Retinal pigment epithelial cell (primary cell): ENCODE measurements around the gene LAMB3.
A peak's percentile ranks its signal among the peaks of the same experiment; 100 is the strongest.

ENCODE experiments used
- DNase-seq: peaks from one replicate; pipeline ENCODE4 v3.0.0-alpha.2; 2010; ENCODE audit warnings: low read depth
- H3K4me3 ChIP-seq: 2 replicates; pipeline ENCODE4 v1.5.1; 2011; ENCODE audit warnings: mild to moderate bottlenecking, low read length, control low read depth, moderate library complexity
- TF ChIP-seq, protein P1 (sequence below): conservative IDR thresholded peaks from 2 replicates; pipeline ENCODE4 v1.5.1; 2011; ENCODE audit warnings: low read depth, low read length, control low read depth, inconsistent platforms

The LAMB3 gene

DNA sequence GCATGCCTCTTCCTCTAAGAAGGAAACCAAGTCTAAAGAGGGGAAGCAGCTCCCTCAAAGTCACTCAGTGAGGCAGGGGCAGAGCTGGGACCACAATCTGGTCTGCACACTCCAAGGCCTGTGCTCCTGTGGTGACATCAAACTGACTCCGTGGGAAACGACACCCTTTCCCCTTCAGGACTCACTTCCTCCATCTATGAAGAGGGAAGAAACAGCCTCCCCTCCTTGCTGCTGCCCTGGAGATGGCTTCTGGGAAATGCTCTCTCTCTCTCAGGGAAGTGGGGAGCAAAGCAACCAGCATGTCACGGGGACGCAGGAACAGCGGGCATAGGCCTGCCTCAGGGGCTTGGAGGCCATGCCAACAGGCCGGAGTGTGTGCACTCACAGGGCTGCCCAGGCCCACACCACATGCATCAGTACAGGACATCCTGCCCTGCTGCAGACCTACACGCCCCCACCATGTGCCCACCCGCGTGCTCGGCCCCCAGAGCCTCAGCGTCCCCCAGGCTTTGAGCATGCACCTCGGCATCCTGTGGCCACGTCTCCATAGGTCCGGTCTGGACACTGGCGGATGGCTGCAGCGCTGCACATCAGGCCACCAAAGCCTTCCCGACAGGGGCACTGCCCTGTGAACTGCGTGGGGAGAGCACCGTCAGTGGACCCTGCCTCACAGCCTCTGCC lies 25.7 kb downstream of the LAMB3 start:
- H3K4me3 ChIP-seq: no peak overlapping the region
- TF ChIP-seq, protein P1, sequence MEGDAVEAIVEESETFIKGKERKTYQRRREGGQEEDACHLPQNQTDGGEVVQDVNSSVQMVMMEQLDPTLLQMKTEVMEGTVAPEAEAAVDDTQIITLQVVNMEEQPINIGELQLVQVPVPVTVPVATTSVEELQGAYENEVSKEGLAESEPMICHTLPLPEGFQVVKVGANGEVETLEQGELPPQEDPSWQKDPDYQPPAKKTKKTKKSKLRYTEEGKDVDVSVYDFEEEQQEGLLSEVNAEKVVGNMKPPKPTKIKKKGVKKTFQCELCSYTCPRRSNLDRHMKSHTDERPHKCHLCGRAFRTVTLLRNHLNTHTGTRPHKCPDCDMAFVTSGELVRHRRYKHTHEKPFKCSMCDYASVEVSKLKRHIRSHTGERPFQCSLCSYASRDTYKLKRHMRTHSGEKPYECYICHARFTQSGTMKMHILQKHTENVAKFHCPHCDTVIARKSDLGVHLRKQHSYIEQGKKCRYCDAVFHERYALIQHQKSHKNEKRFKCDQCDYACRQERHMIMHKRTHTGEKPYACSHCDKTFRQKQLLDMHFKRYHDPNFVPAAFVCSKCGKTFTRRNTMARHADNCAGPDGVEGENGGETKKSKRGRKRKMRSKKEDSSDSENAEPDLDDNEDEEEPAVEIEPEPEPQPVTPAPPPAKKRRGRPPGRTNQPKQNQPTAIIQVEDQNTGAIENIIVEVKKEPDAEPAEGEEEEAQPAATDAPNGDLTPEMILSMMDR: no peak
- DNase-seq: no peak

DNA sequence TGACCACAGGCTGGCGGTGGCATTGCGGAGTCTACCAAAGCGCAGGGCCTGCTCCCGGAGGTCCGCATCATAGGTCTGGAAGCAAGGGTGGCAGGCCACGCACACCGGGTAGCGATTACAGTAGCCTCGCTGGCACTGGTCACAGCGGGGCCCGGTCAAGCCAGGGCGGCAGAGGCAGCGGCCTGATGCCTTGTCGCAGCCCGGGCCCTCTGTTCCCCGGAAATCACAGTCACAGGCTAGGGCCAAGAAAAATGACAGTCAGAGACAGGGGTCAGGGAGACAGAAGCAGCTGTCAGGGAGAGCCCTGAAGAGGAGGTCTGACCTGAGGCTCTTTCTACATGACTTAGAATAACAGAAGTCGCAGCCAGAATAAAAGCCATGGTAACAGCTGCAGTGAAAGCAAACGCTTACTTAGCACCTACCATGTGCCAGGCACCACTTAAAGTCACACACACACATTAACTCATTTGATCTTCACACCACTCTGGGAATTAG lies 26.4 kb downstream of the LAMB3 start:
- peak; percentile 33 for DNase-seq
- H3K4me3 ChIP-seq: no peak overlapping the region
- TF ChIP-seq, protein P1: no peak

DNA sequence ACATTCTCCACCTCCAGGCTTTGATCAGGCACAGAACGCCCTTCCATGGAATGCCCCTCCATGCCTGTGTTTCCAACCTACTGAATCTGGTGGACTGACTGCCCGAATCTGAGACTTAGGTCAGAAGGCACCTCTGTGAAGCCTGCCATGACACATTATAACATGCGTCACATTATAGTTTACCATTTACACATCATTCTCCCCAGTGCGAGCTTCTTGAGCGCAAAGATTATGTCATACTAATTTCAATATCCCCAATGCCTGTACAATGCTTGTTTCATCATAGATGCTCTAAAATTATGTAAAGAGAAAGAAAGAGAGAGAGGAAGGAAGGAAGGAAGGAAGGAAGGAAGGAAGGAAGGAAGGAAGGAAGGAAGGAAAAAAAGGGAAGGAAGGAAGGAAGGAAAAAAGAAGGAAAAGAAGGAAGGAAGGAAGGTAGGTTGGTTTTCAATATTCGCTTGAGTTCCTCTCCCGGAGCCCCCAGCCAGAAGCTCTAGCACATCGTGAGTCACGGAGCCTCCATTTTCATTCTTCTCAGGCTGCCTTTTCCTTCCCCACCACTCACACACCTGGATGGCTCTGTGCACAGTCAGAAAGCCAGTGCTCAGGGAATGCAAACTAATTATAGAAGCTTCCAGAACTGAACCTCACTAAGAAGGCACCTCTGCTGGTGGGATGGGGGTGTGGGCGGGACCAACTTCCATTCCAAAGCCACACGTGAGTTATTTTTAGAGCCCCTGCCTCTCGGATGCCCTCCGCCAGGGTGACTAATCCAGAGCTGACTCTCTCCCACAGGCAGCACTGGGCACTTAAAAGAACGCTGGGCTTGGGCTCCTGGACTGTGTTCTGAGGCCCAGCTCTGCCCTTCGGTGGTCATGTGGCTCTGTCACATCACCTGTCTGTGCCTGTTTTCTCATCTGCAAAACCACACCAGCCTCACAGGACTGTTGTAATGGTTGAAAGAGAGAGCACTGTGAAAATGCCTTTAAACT lies 27.4 kb downstream of the LAMB3 start:
- H3K4me3 ChIP-seq: no peak overlapping the region
- peak; percentile 30 for DNase-seq
- TF ChIP-seq, protein P1: no peak

DNA sequence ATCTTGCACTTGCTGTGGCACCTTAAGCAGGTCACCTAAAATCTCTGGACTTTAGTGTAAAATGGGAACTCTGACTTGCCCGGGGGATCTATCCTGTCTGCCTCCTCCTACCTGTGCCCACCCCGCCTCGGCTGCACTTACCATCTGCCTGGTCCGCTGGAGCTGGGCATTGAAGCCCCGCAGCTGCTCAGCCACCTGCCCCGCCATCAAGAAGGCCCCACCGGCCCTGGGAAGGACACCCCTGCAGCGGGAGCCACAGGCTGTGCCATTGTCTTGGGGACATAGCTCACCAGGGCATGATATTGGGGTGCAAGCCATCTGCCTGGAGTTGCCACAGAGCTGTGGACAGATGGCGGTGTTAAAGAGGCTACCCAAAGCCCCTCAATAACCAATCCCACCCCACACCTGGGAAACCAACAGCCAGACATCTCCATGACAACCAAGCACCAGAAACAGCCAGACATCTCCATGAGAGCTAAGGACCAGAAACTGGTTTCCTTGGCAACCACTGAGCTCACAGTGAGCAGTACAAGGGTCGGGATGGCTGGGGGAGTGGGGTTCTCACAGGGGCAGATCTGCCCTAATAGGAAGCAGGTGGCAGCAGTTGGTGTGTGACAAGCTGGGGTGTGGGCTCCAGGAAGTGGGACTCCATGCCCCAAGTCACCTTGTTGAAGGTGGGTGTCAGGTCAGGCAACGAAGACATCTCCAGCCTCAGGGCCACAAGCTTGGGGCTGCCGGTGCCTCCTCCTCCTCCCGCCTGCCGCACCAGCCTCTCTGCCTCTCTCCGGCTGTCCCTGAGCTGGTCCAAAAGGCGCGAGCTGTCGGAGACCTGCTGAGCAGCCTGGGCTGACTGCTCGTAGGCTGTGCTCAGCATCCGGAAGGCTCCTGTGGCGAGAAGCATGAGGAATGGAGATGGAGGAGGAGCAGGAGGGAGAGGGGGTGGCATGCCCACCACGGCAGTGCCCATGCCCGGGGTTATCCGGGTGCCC lies 29.1 kb downstream of the LAMB3 start:
- TF ChIP-seq, protein P1: no peak
- no peak for DNase-seq
- H3K4me3 ChIP-seq: no peak overlapping the region

DNA sequence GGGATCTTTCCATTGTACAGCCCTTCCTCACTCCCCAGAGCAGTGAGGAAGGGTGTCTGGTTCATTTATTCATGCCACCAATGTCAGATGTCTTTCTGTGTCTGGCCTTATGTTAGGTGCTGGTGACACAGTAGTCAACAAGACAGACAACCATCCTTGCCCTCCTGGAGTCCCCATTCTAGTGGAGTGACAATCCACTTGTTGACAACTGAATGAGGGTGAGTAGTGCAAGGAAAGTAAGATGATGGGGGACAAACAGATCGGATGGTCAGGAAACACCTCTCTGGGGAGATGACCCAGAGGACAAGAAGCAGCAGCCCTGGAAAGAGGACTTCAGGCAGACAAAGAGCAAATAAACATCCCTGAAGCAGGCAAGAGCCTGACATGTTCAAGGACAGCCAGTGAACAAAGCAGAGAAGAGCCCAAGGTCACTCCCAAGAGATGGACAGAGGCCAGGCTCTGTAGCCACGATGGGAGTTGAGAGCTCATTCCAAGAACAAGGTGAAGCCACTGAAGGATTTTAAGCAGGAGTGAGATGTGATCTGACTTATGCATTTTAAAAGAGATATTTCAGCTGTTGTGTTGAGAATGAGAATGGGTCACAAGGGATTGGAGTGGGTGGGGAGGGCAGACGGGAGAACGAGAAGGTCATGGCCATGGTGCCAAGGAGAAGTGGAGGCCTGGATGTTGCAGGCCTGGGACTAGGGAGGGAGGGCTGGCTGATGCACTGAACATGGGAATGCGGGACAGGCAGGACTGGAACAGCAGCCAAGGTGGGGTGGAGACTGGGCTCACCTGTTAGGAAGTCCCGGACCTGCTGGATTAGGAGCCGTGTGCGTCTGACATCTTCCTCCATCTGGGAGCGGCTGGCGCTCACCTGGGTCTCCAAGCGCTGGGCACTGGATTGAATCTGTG lies 30.2 kb downstream of the LAMB3 start:
- no peak for DNase-seq
- no peak overlapping the region for H3K4me3 ChIP-seq
- TF ChIP-seq, protein P1: no peak
